Measurements from ENCODE around the gene CYLD.

DNA sequence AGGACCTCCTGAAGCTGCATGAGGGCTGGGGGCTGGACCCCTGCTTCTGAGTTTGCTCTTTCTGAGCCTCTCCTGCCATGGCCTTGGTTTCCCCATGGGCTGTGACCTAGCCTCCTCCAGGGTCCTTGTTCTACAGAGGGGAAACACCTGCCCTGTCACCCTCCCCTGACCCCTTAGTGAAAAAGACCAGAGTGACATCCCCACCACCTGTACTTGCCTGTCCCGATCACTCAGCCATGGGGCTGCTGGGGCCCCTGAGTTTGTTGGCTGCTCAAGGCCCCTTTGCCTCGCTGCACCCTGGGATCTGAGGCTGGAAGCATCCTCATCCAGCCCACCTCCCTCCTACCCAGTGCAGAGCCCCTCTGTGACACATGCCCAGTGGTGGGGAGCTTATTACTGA is 47.7 kb upstream of the CYLD start:
- TF ChIP-seq EP300 (IDR thresholded peaks at IDR 0.05) (no peak), POLR2AphosphoS5 (IDR thresholded peaks at IDR 0.05) (no peak), POLR2A (IDR thresholded peaks at IDR 0.05) (no peak)
- TF ChIP-seq, protein P1, sequence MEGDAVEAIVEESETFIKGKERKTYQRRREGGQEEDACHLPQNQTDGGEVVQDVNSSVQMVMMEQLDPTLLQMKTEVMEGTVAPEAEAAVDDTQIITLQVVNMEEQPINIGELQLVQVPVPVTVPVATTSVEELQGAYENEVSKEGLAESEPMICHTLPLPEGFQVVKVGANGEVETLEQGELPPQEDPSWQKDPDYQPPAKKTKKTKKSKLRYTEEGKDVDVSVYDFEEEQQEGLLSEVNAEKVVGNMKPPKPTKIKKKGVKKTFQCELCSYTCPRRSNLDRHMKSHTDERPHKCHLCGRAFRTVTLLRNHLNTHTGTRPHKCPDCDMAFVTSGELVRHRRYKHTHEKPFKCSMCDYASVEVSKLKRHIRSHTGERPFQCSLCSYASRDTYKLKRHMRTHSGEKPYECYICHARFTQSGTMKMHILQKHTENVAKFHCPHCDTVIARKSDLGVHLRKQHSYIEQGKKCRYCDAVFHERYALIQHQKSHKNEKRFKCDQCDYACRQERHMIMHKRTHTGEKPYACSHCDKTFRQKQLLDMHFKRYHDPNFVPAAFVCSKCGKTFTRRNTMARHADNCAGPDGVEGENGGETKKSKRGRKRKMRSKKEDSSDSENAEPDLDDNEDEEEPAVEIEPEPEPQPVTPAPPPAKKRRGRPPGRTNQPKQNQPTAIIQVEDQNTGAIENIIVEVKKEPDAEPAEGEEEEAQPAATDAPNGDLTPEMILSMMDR (IDR thresholded peaks at IDR 0.05) = no peak
